Naive thymus-derived CD4-positive, alpha-beta T cell (primary cell): Measurements from ENCODE around the gene CD177. TPM values are rescaled to one million over a fixed set of nuclear protein-coding genes. Genes with fewer than 3 reads are reported as not detected.
"Not testable (repeated sequence)": the region's sequence is repeated elsewhere in the genome, so short reads cannot be mapped to it uniquely, and the experiment has no call there.

Experiments used
- ATAC-seq: fragments of 150-1000 bp; cut with Tn5 transposase; 2 replicates; pipeline ENCODE4 v1.10.0; 2021; ENCODE audit warnings: mild to moderate bottlenecking, moderate library complexity
- CTCF ChIA-PET: fragments of 350-600 bp; sonication (Branson Sonifier 250); formaldehyde crosslinking; loops from one replicate; lab custom pipeline; 2021; ENCODE audit warnings: antibody characterized with exemption; lab: Charles Lee
- POLR2A ChIA-PET: fragments of 350-600 bp; sonication (Branson Sonifier 250); formaldehyde crosslinking; loops from one replicate; lab custom pipeline; 2021; ENCODE audit warnings: antibody characterized with exemption, inconsistent platforms; lab: Charles Lee
- DNase-seq, 9 donors: peaks; one replicate each; pipeline versions ENCODE4 v3.0.0 to v3.0.0-alpha.2; 2020 to 2022; ENCODE audit warnings: mixed read lengths in 1 of 9
- H3K27ac ChIP-seq: one replicate; pipeline ENCODE4 v1.7.0; 2013; ENCODE audit warnings: mild to moderate bottlenecking, low read depth, low read length, moderate library complexity
- H3K27me3 ChIP-seq, 2 donors: one replicate each; pipeline ENCODE4 v1.7.0; 2013; ENCODE audit warnings: low read length in 2 of 2, mild to moderate bottlenecking in 2 of 2, moderate library complexity in 2 of 2; ENCODE audit not compliant: control insufficient read depth in 2 of 2, insufficient read depth in 2 of 2
- H3K36me3 ChIP-seq, 3 experiments: 1 replicate in 2 of 3; 2 replicates in 1 of 3; pipeline ENCODE4 v1.7.0; 2013; ENCODE audit warnings: low read length in 3 of 3, mild to moderate bottlenecking in 3 of 3, moderate library complexity in 1 of 3; ENCODE audit not compliant: insufficient read depth in 3 of 3, control insufficient read depth in 2 of 3
- H3K4me1 ChIP-seq, 2 donors: one replicate each; pipeline ENCODE4 v1.7.0; 2013; ENCODE audit warnings: low read length in 2 of 2, mild to moderate bottlenecking in 2 of 2, moderate library complexity in 1 of 2; ENCODE audit not compliant: control insufficient read depth in 2 of 2, insufficient read depth in 2 of 2
- H3K4me3 ChIP-seq: 2 replicates; pipeline ENCODE4 v1.7.0; 2013; ENCODE audit warnings: mild to moderate bottlenecking, low read length
- H3K9me3 ChIP-seq, 3 experiments: 1 replicate in 2 of 3; 2 replicates in 1 of 3; pipeline ENCODE4 v1.7.0; 2013; ENCODE audit warnings: low read length in 3 of 3; ENCODE audit not compliant: control insufficient read depth in 2 of 3
- H3K27ac Mint-ChIP-seq, 9 donors: one replicate each; pipeline ENCODE4 v1.8.0; 2020 to 2022; ENCODE audit warnings: mixed read lengths in 9 of 9, mild to moderate bottlenecking in 8 of 9, moderate library complexity in 5 of 9, inconsistent platforms in 2 of 9
- H3K27me3 Mint-ChIP-seq, 5 donors: one replicate each; pipeline ENCODE4 v1.8.0; 2021 to 2022; ENCODE audit warnings: mixed read lengths in 5 of 5, mild to moderate bottlenecking in 1 of 5
- H3K36me3 Mint-ChIP-seq, 5 donors: one replicate each; pipeline ENCODE4 v1.8.0; 2020 to 2022; ENCODE audit warnings: mixed read lengths in 5 of 5, mild to moderate bottlenecking in 3 of 5, inconsistent platforms in 1 of 5
- H3K4me1 Mint-ChIP-seq, 7 donors: one replicate each; pipeline ENCODE4 v1.8.0; 2020 to 2022; ENCODE audit warnings: mixed read lengths in 7 of 7, mild to moderate bottlenecking in 3 of 7, inconsistent platforms in 1 of 7
- H3K4me3 Mint-ChIP-seq, 10 donors: one replicate each; pipeline ENCODE4 v1.8.0; 2020 to 2022; ENCODE audit warnings: mild to moderate bottlenecking in 10 of 10, mixed read lengths in 10 of 10, moderate library complexity in 6 of 10, inconsistent platforms in 2 of 10
- H3K9me3 Mint-ChIP-seq, 11 donors: one replicate each; pipeline ENCODE4 v1.8.0; 2020 to 2022; ENCODE audit warnings: mixed read lengths in 11 of 11, mild to moderate bottlenecking in 4 of 11, inconsistent platforms in 1 of 11, moderate library complexity in 1 of 11
- intact Hi-C, 2 donors: fragments of 100-400 bp; cut with micrococcal nuclease; formaldehyde crosslinking; loops; one replicate each; pipeline ENCODE4 v1.15.1; 2023
- polyA plus RNA-seq, 2 donors: library from polyadenylated mRNA; unstranded; fragments of 300-500 nt; fragmentation: Illumina TruSeq; gene quantifications; one replicate each; pipeline ENCODE4 v1.2.3, GENCODE V29; 2021
- total RNA-seq, 6 experiments: library from RNA in 5 of 6; stranded (reverse) in 5 of 6; gene quantifications; 1 replicate in 5 of 6; 2 replicates in 1 of 6; pipeline ENCODE4 v1.2.3 and lab custom pipeline; 2021 to 2026

CD177 gene
- total and polyA plus RNA-seq, 7 experiments from 2014 or later = not detected

- Histone ChIP-seq H3K4me3 (no peak overlapping the region), H3K4me1 (no peaks in the 10 kb centered on the region), H3K27me3 (no peaks in the 10 kb centered on the region), H3K36me3 (no peaks in the 10 kb centered on the region), H3K9me3 (no peaks in the 10 kb centered on the region), H3K27ac (no peak overlapping the region)
- intact Hi-C loops = no loop called here
- H3K36me3 Mint-ChIP-seq = no peaks in the 10 kb centered on the region
- ATAC-seq (no peak), DNase-seq (no peak)
- POLR2A ChIA-PET = no interaction called here
- H3K27me3 Mint-ChIP-seq = peaks cover 2 to 20% (median 14%) of the 10 kb centered on the region in 5 donors
- H3K4me3 Mint-ChIP-seq = no peak overlapping the region
- CTCF ChIA-PET = no interaction called here
- no peak overlapping the region for H3K27ac Mint-ChIP-seq
- H3K4me1 Mint-ChIP-seq = no peaks in the 10 kb centered on the region
- H3K9me3 Mint-ChIP-seq = peaks cover 0 to 13% (median 0%) of the 10 kb centered on the region in 11 donors
Measured at GRCh38 chr19:43318796-43319314, 34.6 kb upstream of the CD177 start.

GRCh38 chr19:43320546-43320945, 32.9 kb upstream of the CD177 start:
- no peak overlapping the region for H3K4me3 Mint-ChIP-seq
- peaks cover 0 to 10% (median 0%) of the 10 kb centered on the region in 11 donors for H3K9me3 Mint-ChIP-seq
- Histone ChIP-seq H3K9me3 (no peaks in the 10 kb centered on the region), H3K36me3 (no peaks in the 10 kb centered on the region), H3K27ac (no peak overlapping the region), H3K4me3 (no peak overlapping the region), H3K27me3 (no peaks in the 10 kb centered on the region), H3K4me1 (no peaks in the 10 kb centered on the region)
- no peaks in the 10 kb centered on the region for H3K36me3 Mint-ChIP-seq
- ATAC-seq (no peak), DNase-seq (no peak)
- ChIA-PET POLR2A (no interaction called here), CTCF (no interaction called here)
- no peak overlapping the region for H3K27ac Mint-ChIP-seq
- H3K27me3 Mint-ChIP-seq = peaks cover 2 to 15% (median 12%) of the 10 kb centered on the region in 5 donors
- intact Hi-C loops = no loop called here
- H3K4me1 Mint-ChIP-seq = no peaks in the 10 kb centered on the region

GRCh38 chr19:43326761-43327160, 26.7 kb upstream of the CD177 start:
- H3K4me1 ChIP-seq, H3K27me3 Mint-ChIP-seq, H3K4me1 Mint-ChIP-seq, H3K36me3 Mint-ChIP-seq, ATAC-seq, H3K4me3 ChIP-seq, H3K4me3 Mint-ChIP-seq, H3K36me3 ChIP-seq, H3K27me3 ChIP-seq, H3K27ac Mint-ChIP-seq, H3K9me3 Mint-ChIP-seq, DNase-seq, H3K9me3 ChIP-seq, CTCF ChIA-PET, intact Hi-C loops, H3K27ac ChIP-seq, POLR2A ChIA-PET: not testable (repeated sequence)

GRCh38 chr19:43328561-43328960, 24.9 kb upstream of the CD177 start:
- intact Hi-C loops, H3K4me1 Mint-ChIP-seq, POLR2A ChIA-PET, H3K4me3 ChIP-seq, H3K27me3 Mint-ChIP-seq, CTCF ChIA-PET, H3K9me3 ChIP-seq, H3K27ac Mint-ChIP-seq, H3K27ac ChIP-seq, H3K36me3 ChIP-seq, H3K36me3 Mint-ChIP-seq, H3K4me1 ChIP-seq, H3K4me3 Mint-ChIP-seq, DNase-seq, ATAC-seq, H3K9me3 Mint-ChIP-seq, H3K27me3 ChIP-seq: not testable (repeated sequence)

- H3K4me1 Mint-ChIP-seq, H3K4me3 Mint-ChIP-seq, H3K4me3 ChIP-seq, DNase-seq, CTCF ChIA-PET, H3K27ac ChIP-seq, H3K4me1 ChIP-seq, H3K36me3 ChIP-seq, intact Hi-C loops, POLR2A ChIA-PET, H3K27me3 ChIP-seq, ATAC-seq, H3K36me3 Mint-ChIP-seq, H3K9me3 ChIP-seq, H3K27ac Mint-ChIP-seq, H3K9me3 Mint-ChIP-seq, H3K27me3 Mint-ChIP-seq: not testable (repeated sequence)
Measured at GRCh38 chr19:43329049-43329448, 24.4 kb upstream of the CD177 start.

- Histone ChIP-seq H3K9me3 (no peaks in the 10 kb centered on the region), H3K36me3 (no peaks in the 10 kb centered on the region), H3K27ac (no peak overlapping the region), H3K4me3 (no peak overlapping the region), H3K4me1 (no peaks in the 10 kb centered on the region), H3K27me3 (no peaks in the 10 kb centered on the region)
- H3K4me1 Mint-ChIP-seq = no peaks in the 10 kb centered on the region
- peaks cover 0 to 5% (median 0%) of the 10 kb centered on the region in 5 donors for H3K27me3 Mint-ChIP-seq
- H3K4me3 Mint-ChIP-seq = no peak overlapping the region
- intact Hi-C loops = no loop called here
- H3K9me3 Mint-ChIP-seq = peaks cover 0 to 1% (median 0%) of the 10 kb centered on the region in 11 donors
- ChIA-PET POLR2A (no interaction called here), CTCF (no interaction called here)
- H3K27ac Mint-ChIP-seq = no peak overlapping the region
- no peak for ATAC-seq
- DNase-seq = no peak
- H3K36me3 Mint-ChIP-seq = no peaks in the 10 kb centered on the region
Measured at GRCh38 chr19:43329989-43330388, 23.5 kb upstream of the CD177 start.

- no peaks in the 10 kb centered on the region for H3K36me3 ChIP-seq
- no peak overlapping the region for H3K4me3 Mint-ChIP-seq
- H3K27ac ChIP-seq = no peak overlapping the region
- no peak overlapping the region for H3K4me3 ChIP-seq
- no peak for DNase-seq
- no peak for ATAC-seq
- no peaks in the 10 kb centered on the region for H3K9me3 ChIP-seq
- H3K27me3 Mint-ChIP-seq = peaks cover 0 to 5% (median 3%) of the 10 kb centered on the region in 5 donors
- peaks cover 0 to 1% (median 0%) of the 10 kb centered on the region in 11 donors for H3K9me3 Mint-ChIP-seq
- intact Hi-C loops = no loop called here
- H3K27ac Mint-ChIP-seq = no peak overlapping the region
- no peaks in the 10 kb centered on the region for H3K36me3 Mint-ChIP-seq
- no peaks in the 10 kb centered on the region for H3K4me1 Mint-ChIP-seq
- H3K4me1 ChIP-seq = no peaks in the 10 kb centered on the region
- ChIA-PET CTCF (no interaction called here), POLR2A (no interaction called here)
- no peaks in the 10 kb centered on the region for H3K27me3 ChIP-seq
Measured at GRCh38 chr19:43330726-43331434, 22.6 kb upstream of the CD177 start.
